Body of pancreas (tissue), 4 donors: ENCODE results near the gene PSORS1C1. TPM values are rescaled to one million over a fixed set of nuclear protein-coding genes. Genes with fewer than 3 reads are reported as not detected.
A peak's percentile ranks its signal among the peaks of the same experiment; 100 is the strongest.

Experiments
- ATAC-seq: fragments of 150-250 bp; one replicate; pipeline ENCODE4 v1.9.1; 2016
- DNase-seq, 4 donors: peaks; one replicate each; pipeline ENCODE4 v3.0.0-alpha.2; 2019
- H3K27ac ChIP-seq, 4 donors: fragments of 200-600 bp; sonication (generic); 1 replicate in 3 of 4; 2 replicates in 1 of 4; pipeline versions ENCODE4 v1.5.1 to v1.6.1; 2016 to 2019; ENCODE audit warnings: mild to moderate bottlenecking in 1 of 4, mixed read lengths in 1 of 4, moderate library complexity in 1 of 4
- H3K27me3 ChIP-seq, 2 donors: fragments of 200-600 bp; sonication (generic); one replicate each; pipeline ENCODE4 v1.6.0; 2016; ENCODE audit warnings: mild to moderate bottlenecking in 1 of 2
- H3K36me3 ChIP-seq, 2 donors: fragments of 200-600 bp; sonication (generic); replicated peaks in 1 of 2; 2 replicates each; pipeline ENCODE4 v1.5.1; 2016; ENCODE audit warnings: low read depth in 2 of 2; ENCODE audit not compliant: insufficient read depth in 1 of 2
- H3K4me1 ChIP-seq: fragments of 200-600 bp; sonication (generic); one replicate; pipeline ENCODE4 v1.6.0; 2016
- H3K4me3 ChIP-seq, 2 donors: fragments of 200-600 bp; sonication (generic); 1 replicate in 1 of 2; 2 replicates in 1 of 2; pipeline ENCODE4 v1.5.1; 2016 to 2019
- H3K9me3 ChIP-seq, 3 donors: fragments of 200-600 bp; sonication (generic); 1 replicate in 2 of 3; 2 replicates in 1 of 3; pipeline ENCODE4 v1.5.1; 2016
- POLR2A ChIP-seq, 3 donors: fragments of 450-650 bp; IDR thresholded peaks; one replicate each; pipeline ENCODE4 v1.6.1; 2016; ENCODE audit warnings: antibody characterized with exemption in 3 of 3, mild to moderate bottlenecking in 2 of 3
- WGBS, 2 donors: methylation state at CpG; one replicate each; pipeline ENCODE4 v1.1.5; 2017; 5-methylcytosine and 5-hydroxymethylcytosine counted together
- intact Hi-C: fragments of 100-400 bp; cut with DNase I; formaldehyde crosslinking; loops from one replicate; pipeline ENCODE4 v1.15.1; 2023
- total RNA-seq, 2 donors: library from RNA; depleted of rRNA; stranded (reverse); fragments of >200 nt; gene quantifications; one replicate each; pipeline ENCODE4 v1.1.0, GENCODE V29; 2016
- TF ChIP-seq, protein P1 (sequence below), 7 experiments: fragments of 450-650 bp in 4 of 7; fragments of 200-600 bp in 3 of 7; sonication (generic) in 3 of 7; IDR thresholded peaks; one replicate each; pipeline ENCODE4 v1.5.1; 2016 to 2019; ENCODE audit warnings: antibody characterized with exemption in 7 of 7

PSORS1C1 gene
- total RNA-seq, 2 donors from 2014 or later = 1.6 to 3.4 TPM

DNA sequence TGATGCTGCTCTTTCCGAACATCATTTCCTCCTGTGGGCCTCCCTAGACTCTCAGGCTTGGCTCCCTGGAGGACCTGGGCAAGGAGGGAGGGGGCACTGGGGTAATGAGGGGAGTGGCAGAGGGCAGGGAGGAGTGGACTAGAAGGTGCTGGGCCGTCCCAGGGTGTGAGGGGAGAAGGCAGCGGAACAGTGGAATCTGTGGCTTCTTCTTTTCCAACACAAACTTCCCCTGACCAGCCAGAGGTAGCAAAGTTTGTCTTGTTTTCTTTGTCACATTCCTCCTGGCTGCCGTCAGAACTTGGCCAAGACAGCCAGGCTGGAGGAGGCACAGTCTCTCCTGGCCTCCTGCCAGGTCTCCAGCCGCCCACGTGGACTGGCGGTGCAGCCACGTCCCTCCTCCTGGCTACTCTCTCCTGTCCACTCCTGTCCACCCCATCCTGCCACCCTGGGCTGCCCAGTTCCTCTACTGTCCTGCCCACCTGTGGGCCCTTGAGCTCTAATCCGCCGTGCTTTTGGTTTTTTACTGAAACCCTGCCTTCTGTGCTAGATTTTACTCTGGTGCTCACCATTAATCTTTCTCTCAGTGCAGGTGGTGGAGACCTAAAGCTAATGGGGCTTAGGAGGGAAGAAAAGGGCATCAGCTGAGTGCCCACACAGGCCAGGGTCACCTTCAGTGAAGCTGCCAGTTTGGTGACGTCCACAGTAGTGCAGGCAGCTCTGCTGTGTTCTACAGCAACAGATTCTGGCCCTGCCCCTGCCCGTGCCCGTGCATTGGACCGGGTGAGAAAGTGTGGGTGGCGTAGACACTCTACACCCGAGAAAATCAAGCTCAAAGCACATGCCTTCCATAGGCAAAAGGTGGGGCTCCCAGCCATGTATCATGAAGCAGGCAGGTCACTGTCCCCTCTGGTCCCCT, 8.4 kb downstream of the PSORS1C1 start:
- DNase-seq (peak; percentile 55 to 83 (median 75)), ATAC-seq (peak; percentile 81)
- Histone ChIP-seq H3K27me3 (no peaks in the 10 kb centered on the region), H3K4me3 (no peak overlapping the region), H3K27ac (peak overlapping the region in 1 of 4 donors; percentile 81), H3K4me1 (peaks cover 39% of the 10 kb centered on the region), H3K36me3 (no peaks in the 10 kb centered on the region), H3K9me3 (no peaks in the 10 kb centered on the region)
- intact Hi-C loops = no loop called here
- TF ChIP-seq, protein P1, sequence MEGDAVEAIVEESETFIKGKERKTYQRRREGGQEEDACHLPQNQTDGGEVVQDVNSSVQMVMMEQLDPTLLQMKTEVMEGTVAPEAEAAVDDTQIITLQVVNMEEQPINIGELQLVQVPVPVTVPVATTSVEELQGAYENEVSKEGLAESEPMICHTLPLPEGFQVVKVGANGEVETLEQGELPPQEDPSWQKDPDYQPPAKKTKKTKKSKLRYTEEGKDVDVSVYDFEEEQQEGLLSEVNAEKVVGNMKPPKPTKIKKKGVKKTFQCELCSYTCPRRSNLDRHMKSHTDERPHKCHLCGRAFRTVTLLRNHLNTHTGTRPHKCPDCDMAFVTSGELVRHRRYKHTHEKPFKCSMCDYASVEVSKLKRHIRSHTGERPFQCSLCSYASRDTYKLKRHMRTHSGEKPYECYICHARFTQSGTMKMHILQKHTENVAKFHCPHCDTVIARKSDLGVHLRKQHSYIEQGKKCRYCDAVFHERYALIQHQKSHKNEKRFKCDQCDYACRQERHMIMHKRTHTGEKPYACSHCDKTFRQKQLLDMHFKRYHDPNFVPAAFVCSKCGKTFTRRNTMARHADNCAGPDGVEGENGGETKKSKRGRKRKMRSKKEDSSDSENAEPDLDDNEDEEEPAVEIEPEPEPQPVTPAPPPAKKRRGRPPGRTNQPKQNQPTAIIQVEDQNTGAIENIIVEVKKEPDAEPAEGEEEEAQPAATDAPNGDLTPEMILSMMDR (IDR thresholded peaks at IDR 0.05) = no peak
- no peak for TF ChIP-seq POLR2A (IDR thresholded peaks at IDR 0.05)
- WGBS, 2 donors = 35 to 38% methylated on average over 16 of the region's 16 CpGs

DNA sequence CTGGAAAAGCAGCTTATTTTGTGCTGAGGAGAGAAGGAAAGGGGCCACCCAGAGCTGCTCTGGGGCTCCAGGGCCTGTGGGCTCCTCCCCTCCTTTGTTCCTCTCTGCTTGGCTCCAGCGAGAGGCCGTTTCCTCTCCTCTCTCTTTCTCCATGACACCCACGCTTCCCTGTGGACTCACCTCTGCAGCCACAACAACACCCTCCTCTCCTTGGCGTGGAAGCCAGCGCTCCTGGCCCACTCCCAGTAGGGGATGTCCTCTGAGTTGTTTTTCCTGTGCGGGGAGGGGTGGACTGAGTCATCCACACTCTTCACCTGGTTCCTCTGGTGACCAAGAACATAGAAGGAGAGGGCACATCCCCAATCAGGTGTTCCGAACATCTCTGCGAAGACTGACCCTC, 10.6 kb downstream of the PSORS1C1 start:
- no peak for TF ChIP-seq POLR2A (IDR thresholded peaks at IDR 0.05)
- TF ChIP-seq, protein P1 (IDR thresholded peaks at IDR 0.05) = no peak
- H3K27me3 ChIP-seq = no peaks in the 10 kb centered on the region
- WGBS, 2 donors = 61 to 68% methylated on average over 8 of the region's 8 CpGs
- H3K4me3 ChIP-seq = no peak overlapping the region
- peak overlapping the region in 1 of 4 donors; percentile 55 for H3K27ac ChIP-seq
- no peaks in the 10 kb centered on the region for H3K36me3 ChIP-seq
- ATAC-seq = no peak
- peaks cover 39% of the 10 kb centered on the region for H3K4me1 ChIP-seq
- no peaks in the 10 kb centered on the region for H3K9me3 ChIP-seq
- intact Hi-C loops = no loop called here
- DNase-seq = peak in 2 of 4 donors; percentile 24 to 71

DNA sequence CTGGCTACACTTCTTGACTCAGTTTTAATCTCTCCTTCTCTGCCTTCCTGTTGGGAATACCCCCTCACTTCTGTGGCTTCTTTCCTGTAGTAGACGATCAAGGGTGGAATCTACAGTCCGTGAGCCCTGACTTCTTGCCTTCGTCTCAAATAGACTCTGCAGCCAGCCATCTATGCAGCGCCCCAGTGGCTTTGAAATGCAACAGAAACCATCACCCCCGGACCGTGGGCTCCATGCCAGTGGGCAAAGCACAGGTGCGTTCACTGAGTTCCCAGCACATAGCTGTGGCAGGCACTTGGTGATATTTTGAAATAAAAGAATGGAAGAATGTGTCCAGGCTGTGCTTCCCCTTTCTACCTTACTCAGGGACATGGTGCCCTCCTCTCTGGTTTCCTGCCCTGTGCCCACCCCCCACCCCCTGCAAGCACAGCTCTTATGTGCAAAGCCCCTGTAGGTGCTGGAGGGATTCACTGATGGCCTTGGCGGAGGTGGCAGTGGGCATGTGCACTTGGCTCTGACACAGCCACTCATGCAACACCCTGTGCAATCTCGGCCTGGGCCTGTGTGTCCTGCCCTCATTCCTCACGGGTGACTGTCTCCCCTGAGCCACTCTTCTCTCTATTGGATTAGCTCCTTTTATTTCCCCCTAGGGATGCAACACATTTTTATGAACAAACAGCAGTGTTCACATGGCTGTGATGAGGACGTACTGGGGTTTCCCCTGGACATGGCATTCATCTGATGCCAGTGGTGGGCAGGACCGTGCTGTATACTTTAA, 11.2 kb downstream of the PSORS1C1 start:
- ATAC-seq (peak; percentile 8), DNase-seq (no peak)
- TF ChIP-seq POLR2A (IDR thresholded peaks at IDR 0.05) = no peak
- TF ChIP-seq, protein P1 (IDR thresholded peaks at IDR 0.05) = no peak
- no peak overlapping the region for H3K4me3 ChIP-seq
- 59 to 62% methylated on average over 11 to 12 of the region's 12 CpGs for WGBS, 2 donors
- intact Hi-C loops = no loop called here
- H3K9me3 ChIP-seq = no peaks in the 10 kb centered on the region
- no peaks in the 10 kb centered on the region for H3K27me3 ChIP-seq
- H3K4me1 ChIP-seq = peaks cover 39% of the 10 kb centered on the region
- peak overlapping the region in 1 of 4 donors; percentile 55 for H3K27ac ChIP-seq
- H3K36me3 ChIP-seq = no peaks in the 10 kb centered on the region

DNA sequence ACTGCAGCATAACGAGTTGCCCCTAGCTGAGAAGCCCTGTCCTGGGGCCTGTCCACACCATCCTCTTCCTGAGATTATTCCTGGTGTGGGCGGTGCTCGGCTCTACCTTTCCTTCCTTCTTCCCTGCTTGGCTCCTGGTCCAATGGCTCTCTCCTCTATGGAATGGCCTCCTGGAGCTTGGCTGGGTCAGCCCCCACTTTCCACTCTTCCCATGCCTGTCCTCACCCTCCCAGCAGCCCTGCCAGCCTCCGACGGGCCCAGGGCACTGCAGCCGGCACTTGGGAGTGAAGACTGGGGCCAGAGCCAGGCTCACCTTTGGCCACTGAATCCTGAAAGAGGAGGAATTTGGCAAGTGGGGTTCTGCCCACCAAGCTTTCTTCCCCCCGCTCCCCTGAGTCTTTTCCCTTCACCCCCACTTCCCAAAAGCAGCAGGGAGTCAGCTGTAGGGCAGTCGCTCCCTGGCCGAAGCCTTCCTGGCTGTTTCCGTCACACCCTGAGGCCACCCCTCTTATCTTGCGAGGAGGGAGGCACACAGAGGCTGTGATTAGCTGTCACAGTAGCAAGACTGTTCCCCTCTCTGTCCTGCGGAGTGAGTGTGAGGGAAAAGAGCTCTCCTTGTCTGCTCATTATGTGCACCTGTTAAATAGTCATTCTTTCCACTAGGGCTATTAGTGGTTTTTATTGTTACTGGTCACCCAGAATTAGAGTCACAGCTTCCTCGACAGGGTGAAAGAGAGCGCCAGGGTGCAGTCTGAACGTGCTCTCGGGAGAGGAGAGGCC, 12.0 kb downstream of the PSORS1C1 start:
- Histone ChIP-seq H3K36me3 (no peaks in the 10 kb centered on the region), H3K4me3 (no peak overlapping the region), H3K27me3 (no peaks in the 10 kb centered on the region), H3K4me1 (peaks cover 39% of the 10 kb centered on the region), H3K9me3 (no peaks in the 10 kb centered on the region), H3K27ac (peak overlapping the region in 1 of 4 donors; percentile 55)
- 50 to 72% methylated on average over 13 to 16 of the region's 16 CpGs for WGBS, 2 donors
- intact Hi-C loops = no loop called here
- DNase-seq = no peak
- peak; percentile 22 for ATAC-seq
- TF ChIP-seq, protein P1 (IDR thresholded peaks at IDR 0.05) = no peak
- peak in 1 of 3 donors; percentile 18 for TF ChIP-seq POLR2A (IDR thresholded peaks at IDR 0.05)
